Liver (tissue), 9 donors: ENCODE measurements around the gene ITIH4. TPM values are rescaled to one million over a fixed set of nuclear protein-coding genes. Genes with fewer than 3 reads are reported as not detected.

Experiments
- DNase-seq: peaks from one replicate; pipeline ENCODE4 v3.0.0-alpha.2; 2017; ENCODE audit warnings: low spot score
- H3K27ac ChIP-seq, 2 donors: one replicate each; pipeline ENCODE4 v1.7.0; 2013; ENCODE audit warnings: inconsistent platforms in 2 of 2, low read length in 2 of 2, control low read depth in 1 of 2, low read depth in 1 of 2, mild to moderate bottlenecking in 1 of 2
- H3K27me3 ChIP-seq, 4 donors: one replicate each; pipeline versions ENCODE4 v1.6.1 to v1.7.0; 2013; ENCODE audit warnings: low read length in 3 of 4, inconsistent platforms in 1 of 4, mild to moderate bottlenecking in 1 of 4, moderate library complexity in 1 of 4; ENCODE audit not compliant: control insufficient read depth in 4 of 4, insufficient read depth in 4 of 4
- H3K36me3 ChIP-seq, 4 donors: one replicate each; pipeline versions ENCODE4 v1.6.1 to v1.7.0; 2013; ENCODE audit warnings: low read length in 3 of 4, mild to moderate bottlenecking in 3 of 4, low read depth in 1 of 4, moderate library complexity in 1 of 4; ENCODE audit not compliant: control insufficient read depth in 4 of 4, insufficient read depth in 3 of 4
- H3K4me1 ChIP-seq, 4 donors: one replicate each; pipeline versions ENCODE4 v1.6.1 to v1.7.0; 2013; ENCODE audit warnings: low read length in 3 of 4, mild to moderate bottlenecking in 3 of 4, moderate library complexity in 1 of 4; ENCODE audit not compliant: control insufficient read depth in 4 of 4, insufficient read depth in 4 of 4
- H3K4me3 ChIP-seq, 3 donors: one replicate each; pipeline versions ENCODE4 v1.6.1 to v1.7.0; 2013; ENCODE audit warnings: low read length in 3 of 3, control low read depth in 1 of 3, low read depth in 1 of 3, mild to moderate bottlenecking in 1 of 3
- H3K9ac ChIP-seq, 2 donors: one replicate each; pipeline ENCODE4 v1.7.0; 2013; ENCODE audit warnings: low read length in 2 of 2, mild to moderate bottlenecking in 2 of 2, moderate library complexity in 2 of 2, control low read depth in 1 of 2, low read depth in 1 of 2
- H3K9me3 ChIP-seq, 4 donors: one replicate each; pipeline versions ENCODE4 v1.6.1 to v1.7.0; 2013; ENCODE audit warnings: low read length in 3 of 4; ENCODE audit not compliant: control insufficient read depth in 4 of 4
- FOXA2 ChIP-seq: IDR thresholded peaks from 2 replicates; pipeline ENCODE4 v1.6.1; 2016; ENCODE audit warnings: antibody characterized with exemption
- GABPA ChIP-seq, 2 donors: IDR thresholded peaks in 1 of 2; conservative IDR thresholded peaks in 1 of 2; 2 replicates each; pipeline ENCODE4 v1.6.1; 2016; ENCODE audit warnings: antibody characterized with exemption in 2 of 2, mild to moderate bottlenecking in 1 of 2, moderate library complexity in 1 of 2
- HNF4A ChIP-seq, 2 donors: conservative IDR thresholded peaks; 2 replicates each; pipeline ENCODE4 v1.6.1; 2016; ENCODE audit warnings: antibody characterized with exemption in 2 of 2, mild to moderate bottlenecking in 2 of 2
- JUND ChIP-seq, 2 donors: IDR thresholded peaks; 2 replicates each; pipeline ENCODE4 v1.6.1; 2016; ENCODE audit warnings: antibody characterized with exemption in 2 of 2
- NR2F2 ChIP-seq: IDR thresholded peaks from 2 replicates; pipeline ENCODE4 v1.6.1; 2016; ENCODE audit warnings: antibody characterized with exemption
- RAD21 ChIP-seq, 2 donors: IDR thresholded peaks; 2 replicates each; pipeline ENCODE4 v1.6.1; 2016; ENCODE audit warnings: antibody characterized with exemption in 2 of 2, mild to moderate bottlenecking in 2 of 2
- REST ChIP-seq: IDR thresholded peaks from 2 replicates; pipeline ENCODE4 v1.6.1; 2016; ENCODE audit warnings: antibody characterized with exemption, mild to moderate bottlenecking
- RXRA ChIP-seq, 2 donors: IDR thresholded peaks; 2 replicates each; pipeline ENCODE4 v1.6.1; 2017 to 2018; ENCODE audit warnings: antibody characterized with exemption in 2 of 2, mild to moderate bottlenecking in 1 of 2
- SP1 ChIP-seq: IDR thresholded peaks from 2 replicates; pipeline ENCODE4 v1.6.1; 2018; ENCODE audit warnings: antibody characterized with exemption, mild to moderate bottlenecking
- TAF1 ChIP-seq: conservative IDR thresholded peaks from 2 replicates; pipeline ENCODE4 v1.6.1; 2016; ENCODE audit warnings: antibody characterized with exemption, mild to moderate bottlenecking
- YY1 ChIP-seq: IDR thresholded peaks from 2 replicates; pipeline ENCODE4 v1.6.1; 2016; ENCODE audit warnings: antibody characterized with exemption, mild to moderate bottlenecking
- WGBS: extraction: QIAGEN DNeasy Blood & Tissue Kit; methylation state at CpG from one replicate; pipeline ENCODE4 v1.1.7; 2013; 5-methylcytosine and 5-hydroxymethylcytosine counted together
- polyA plus RNA-seq, 2 donors: library from polyadenylated mRNA; stranded (reverse) in 1 of 2; unstranded in 1 of 2; fragments of 200-250 nt in 1 of 2; fragments of >200 nt in 1 of 2; fragmentation: Nextera tagmentation in 1 of 2; extraction: Ambion mirVana in 1 of 2; gene quantifications; one replicate each; pipeline versions ENCODE4 v1.2.1 to v1.2.3, GENCODE V29; 2013 to 2015
- total RNA-seq, 2 donors: library from RNA; depleted of rRNA; stranded (reverse); fragments of >200 nt; gene quantifications; one replicate each; pipeline ENCODE4 v1.2.3, GENCODE V29; 2014
- donor health status: healthy.
- donor health status: healthy.
- donor health status: healthy.
- donor health status: healthy.
- donor health status: healthy.

Gene ITIH4
- total and polyA plus RNA-seq, 4 donors = 447 to 3,354 (median 2,410) TPM

DNA sequence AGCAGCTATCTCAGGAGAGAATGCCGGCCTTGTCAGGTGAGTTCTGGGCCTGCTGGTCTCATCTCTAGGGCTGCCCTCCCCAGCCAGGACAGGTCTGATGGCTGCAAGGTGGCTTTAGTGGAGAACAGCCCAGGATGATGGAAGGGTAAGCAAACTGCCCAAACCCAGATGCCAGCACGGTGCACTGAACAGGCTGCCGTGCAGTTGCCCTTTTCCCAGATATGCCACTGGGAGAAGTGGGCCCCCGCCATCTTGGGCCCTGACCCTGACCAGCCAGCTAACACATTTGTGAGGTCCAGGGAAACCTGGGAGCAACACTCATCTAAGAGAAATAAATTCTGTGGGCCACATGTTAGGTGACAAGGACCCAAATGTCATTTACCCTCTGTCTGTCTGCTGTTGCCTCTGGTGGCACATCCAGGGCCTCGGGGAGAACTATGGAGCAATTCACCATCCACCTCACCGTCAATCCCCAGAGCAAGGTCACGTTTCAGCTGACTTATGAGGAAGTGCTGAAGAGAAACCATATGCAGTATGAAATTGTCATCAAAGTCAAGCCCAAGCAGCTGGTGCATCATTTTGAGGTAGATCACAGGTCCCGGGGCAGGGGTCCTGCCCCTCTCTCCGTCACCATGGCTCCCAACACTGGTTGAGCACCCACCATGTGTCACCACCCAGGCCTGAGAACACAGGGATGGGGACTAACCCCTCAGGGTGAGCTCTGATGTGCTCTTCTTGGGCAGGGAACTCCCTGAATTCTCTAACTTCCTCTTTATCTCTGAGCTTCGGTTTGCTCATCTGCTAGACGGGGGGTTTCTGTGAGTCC is 51.2 kb downstream of the ITIH4 start:
- peak; percentile 25 to 30 for TF ChIP-seq RXRA (IDR thresholded peaks at IDR 0.05)
- TF ChIP-seq HNF4A (conservative IDR thresholded peaks at IDR 0.05) = no peak
- peak overlapping the region; percentile 49 to 86 (median 73) for H3K4me3 ChIP-seq

DNA sequence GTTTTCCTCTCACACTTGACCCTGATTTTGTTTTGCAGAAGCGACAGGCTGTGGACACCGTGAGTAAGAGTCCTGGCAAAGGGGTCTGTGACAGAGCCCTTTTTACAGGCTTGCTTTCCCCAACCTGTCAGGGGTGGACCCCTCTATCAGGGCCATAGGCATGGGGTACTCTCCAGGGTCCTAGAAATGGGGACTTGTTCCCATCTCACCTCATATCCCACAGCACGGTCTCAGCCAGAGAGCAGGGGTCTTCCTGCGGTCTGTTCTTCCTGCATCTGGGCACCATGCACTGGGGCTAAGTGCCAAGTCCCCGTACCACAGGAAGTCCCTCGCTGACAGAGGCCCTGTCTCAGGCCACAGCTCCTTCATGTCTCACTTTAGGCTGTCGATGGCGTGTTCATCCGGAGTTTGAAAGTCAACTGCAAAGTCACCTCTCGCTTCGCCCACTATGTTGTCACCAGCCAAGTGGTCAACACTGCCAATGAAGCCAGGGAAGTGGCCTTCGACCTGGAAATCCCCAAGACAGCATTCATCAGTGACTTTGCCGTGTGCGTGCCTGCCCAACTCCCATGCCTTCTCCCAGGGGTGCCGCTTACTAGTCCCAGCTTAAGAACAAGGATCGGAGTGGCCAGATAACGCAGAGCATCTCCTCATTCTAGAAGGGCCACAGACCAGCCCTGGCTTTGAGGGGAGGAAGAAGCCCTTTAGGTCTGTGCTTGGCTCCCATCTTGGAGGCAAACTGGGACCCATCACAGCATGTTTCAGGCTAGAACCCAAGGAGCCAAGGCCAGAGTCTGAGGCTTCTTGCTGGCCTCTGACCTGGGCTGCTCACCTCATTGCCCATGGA is 52.3 kb downstream of the ITIH4 start:
- Histone ChIP-seq H3K27me3 (no peaks in the 10 kb centered on the region), H3K4me3 (peak overlapping the region; percentile 49 to 86 (median 73)), H3K36me3 (peaks cover 4 to 20% (median 12%) of the 10 kb centered on the region in 4 donors), H3K4me1 (peaks cover 14 to 80% (median 62%) of the 10 kb centered on the region in 4 donors), H3K9me3 (no peaks in the 10 kb centered on the region), H3K27ac (peak overlapping the region; percentile 92 to 99), H3K9ac (peak overlapping the region; percentile 76 to 97)
- DNase-seq = peak; percentile 33
- 31% methylated on average over 17 of the region's 17 CpGs for WGBS
- TF ChIP-seq YY1 (peak; percentile 51), SP1 (peak; percentile 49), FOXA2 (no peak), RAD21 (IDR thresholded peaks at IDR 0.05) (peak; percentile 16 to 23), REST (peak; percentile 56), NR2F2 (no peak), RXRA (IDR thresholded peaks at IDR 0.05) (peak; percentile 36 to 80), JUND (IDR thresholded peaks at IDR 0.05) (no peak), TAF1 (peak; percentile 46), GABPA (IDR thresholded peaks at IDR 0.05 in 1 of 2, conservative IDR thresholded peaks at IDR 0.05 in 1 of 2) (no peak), HNF4A (conservative IDR thresholded peaks at IDR 0.05) (peak; percentile 64 to 74)

More for the DNA sequence above, 51.2 kb downstream of the ITIH4 start:
- no peak for DNase-seq
- Histone ChIP-seq H3K4me1 (peaks cover 12 to 81% (median 65%) of the 10 kb centered on the region in 4 donors), H3K9me3 (no peaks in the 10 kb centered on the region), H3K27ac (peak overlapping the region; percentile 92 to 99), H3K27me3 (no peaks in the 10 kb centered on the region), H3K9ac (peak overlapping the region; percentile 76 to 83), H3K36me3 (peaks cover 9 to 31% (median 17%) of the 10 kb centered on the region in 4 donors)
- 36% methylated on average over 11 of the region's 11 CpGs for WGBS
